ENCODE measurements around the gene SLC12A8. TPM values are rescaled to one million over a fixed set of nuclear protein-coding genes. Genes with fewer than 3 reads are reported as not detected.

SLC12A8 gene
- total RNA-seq, 3 donors from 2014 or later: 8.0 to 19.3 (median 13.6) TPM

- H3K4me3 ChIP-seq: no peak overlapping the region
- no peaks in the 10 kb centered on the region for H3K36me3 ChIP-seq (ENCODE audit: low read depth)
- intact Hi-C loops (cut with DNase I, micrococcal nuclease): no loop called here
- H3K9me3 ChIP-seq: no peaks in the 10 kb centered on the region
- TF ChIP-seq, protein P1, sequence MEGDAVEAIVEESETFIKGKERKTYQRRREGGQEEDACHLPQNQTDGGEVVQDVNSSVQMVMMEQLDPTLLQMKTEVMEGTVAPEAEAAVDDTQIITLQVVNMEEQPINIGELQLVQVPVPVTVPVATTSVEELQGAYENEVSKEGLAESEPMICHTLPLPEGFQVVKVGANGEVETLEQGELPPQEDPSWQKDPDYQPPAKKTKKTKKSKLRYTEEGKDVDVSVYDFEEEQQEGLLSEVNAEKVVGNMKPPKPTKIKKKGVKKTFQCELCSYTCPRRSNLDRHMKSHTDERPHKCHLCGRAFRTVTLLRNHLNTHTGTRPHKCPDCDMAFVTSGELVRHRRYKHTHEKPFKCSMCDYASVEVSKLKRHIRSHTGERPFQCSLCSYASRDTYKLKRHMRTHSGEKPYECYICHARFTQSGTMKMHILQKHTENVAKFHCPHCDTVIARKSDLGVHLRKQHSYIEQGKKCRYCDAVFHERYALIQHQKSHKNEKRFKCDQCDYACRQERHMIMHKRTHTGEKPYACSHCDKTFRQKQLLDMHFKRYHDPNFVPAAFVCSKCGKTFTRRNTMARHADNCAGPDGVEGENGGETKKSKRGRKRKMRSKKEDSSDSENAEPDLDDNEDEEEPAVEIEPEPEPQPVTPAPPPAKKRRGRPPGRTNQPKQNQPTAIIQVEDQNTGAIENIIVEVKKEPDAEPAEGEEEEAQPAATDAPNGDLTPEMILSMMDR (IDR thresholded peaks at IDR 0.05): no peak
- DNase-seq (no peak), ATAC-seq (no peak)
- peaks cover 4% of the 10 kb centered on the region for H3K4me1 ChIP-seq (ENCODE audit: low read depth)
Measured at GRCh38 chr3:125125821-125126245, 86.7 kb downstream of the SLC12A8 start.

GRCh38 chr3:125123451-125124305, 88.9 kb downstream of the SLC12A8 start:
- Histone ChIP-seq H3K36me3 (ENCODE audit: low read depth) (no peaks in the 10 kb centered on the region), H3K9me3 (no peaks in the 10 kb centered on the region), H3K4me1 (ENCODE audit: low read depth) (peaks cover 2% of the 10 kb centered on the region), H3K4me3 (no peak overlapping the region)
- ATAC-seq: no peak
- TF ChIP-seq, protein P1 (IDR thresholded peaks at IDR 0.05): no peak
- no peak for DNase-seq
- intact Hi-C loops (cut with DNase I, micrococcal nuclease): no loop called here

GRCh38 chr3:125121246-125122010, 91.1 kb downstream of the SLC12A8 start:
- ATAC-seq (peak; percentile 29), DNase-seq (no peak)
- TF ChIP-seq, protein P1 (IDR thresholded peaks at IDR 0.05): no peak
- Histone ChIP-seq H3K36me3 (ENCODE audit: low read depth) (no peaks in the 10 kb centered on the region), H3K4me3 (no peak overlapping the region), H3K9me3 (no peaks in the 10 kb centered on the region), H3K4me1 (ENCODE audit: low read depth) (peaks cover 6% of the 10 kb centered on the region)
- intact Hi-C loops (cut with DNase I, micrococcal nuclease): no loop called here

DNA sequence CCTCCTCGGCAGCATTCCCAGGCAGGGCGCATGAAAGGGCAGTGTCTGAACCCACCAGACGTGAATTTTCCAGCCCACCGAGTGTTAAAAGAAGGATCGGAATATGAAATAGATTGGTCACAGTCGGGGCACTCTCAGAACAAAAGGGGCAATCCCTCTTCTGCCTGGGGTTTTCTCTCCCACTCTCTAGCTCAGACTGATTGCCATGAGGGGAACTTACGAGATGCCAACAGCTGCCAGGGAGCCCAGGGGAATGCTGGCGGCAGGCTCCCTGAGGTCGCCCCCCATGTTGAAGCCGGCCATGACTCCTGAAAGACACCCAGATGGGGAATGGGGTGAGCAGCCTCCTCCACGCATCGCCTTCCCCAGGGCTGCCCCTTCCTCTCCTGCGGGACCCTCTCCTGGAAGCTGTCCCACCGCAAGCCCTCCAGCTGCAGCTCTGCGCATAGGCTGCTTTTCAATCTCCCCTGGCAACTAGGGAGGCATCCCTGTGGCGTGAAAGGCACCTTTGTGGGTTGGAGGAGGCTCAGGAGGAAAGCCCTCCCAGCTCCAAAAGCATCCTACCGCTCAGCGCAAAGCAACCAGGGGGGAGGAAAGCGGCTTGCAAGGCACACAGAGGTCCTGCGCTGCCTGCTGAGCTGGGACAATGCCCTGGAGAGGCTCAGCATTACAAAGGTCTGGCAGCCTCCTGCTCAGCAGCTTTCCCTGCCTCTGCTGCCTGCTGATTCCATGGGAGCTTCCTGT, 92.0 kb downstream of the SLC12A8 start:
- H3K9me3 ChIP-seq: no peaks in the 10 kb centered on the region
- no peaks in the 10 kb centered on the region for H3K36me3 ChIP-seq (ENCODE audit: low read depth)
- H3K4me1 ChIP-seq (ENCODE audit: low read depth): peaks cover 6% of the 10 kb centered on the region
- intact Hi-C loops (cut with DNase I, micrococcal nuclease): no loop called here
- no peak overlapping the region for H3K4me3 ChIP-seq
- peak; percentile 6 for ATAC-seq
- TF ChIP-seq, protein P1 (IDR thresholded peaks at IDR 0.05): no peak
- DNase-seq: no peak

GRCh38 chr3:125119752-125120378, 92.7 kb downstream of the SLC12A8 start:
- Histone ChIP-seq H3K9me3 (no peaks in the 10 kb centered on the region), H3K36me3 (ENCODE audit: low read depth) (no peaks in the 10 kb centered on the region), H3K4me3 (no peak overlapping the region), H3K4me1 (ENCODE audit: low read depth) (peaks cover 6% of the 10 kb centered on the region)
- TF ChIP-seq, protein P1 (IDR thresholded peaks at IDR 0.05): no peak
- intact Hi-C loops (cut with DNase I, micrococcal nuclease): no loop called here
- DNase-seq: no peak
- ATAC-seq: peak; percentile 24

All from mucosa of descending colon (tissue), 3 donors.